HG03378 (cell line): ENCODE measurements around the gene RNF223.
"Not testable (repeated sequence)": the region's sequence is repeated elsewhere in the genome, so short reads cannot be mapped to it uniquely, and the experiment has no call there.

Source experiments
- ATAC-seq: cut with Tn5 transposase; IDR thresholded peaks from one replicate; pipeline ENCODE4 v1.9.1; 2021; ENCODE audit warnings: mild to moderate bottlenecking, moderate library complexity; ENCODE audit not compliant: unreplicated experiment

Gene RNF223

GRCh38 chr1:1061682-1062345 lies 12.3 kb downstream of the RNF223 start:
- no peak for ATAC-seq

GRCh38 chr1:1060281-1061000 lies 13.7 kb downstream of the RNF223 start:
- no peak for ATAC-seq

- no peak for ATAC-seq
Measured at GRCh38 chr1:1059494-1060280, 14.4 kb downstream of the RNF223 start.

- no peak for ATAC-seq
Measured at GRCh38 chr1:1058921-1059493, 15.1 kb downstream of the RNF223 start.

- ATAC-seq: no peak
Measured at GRCh38 chr1:1058088-1058905, 15.8 kb downstream of the RNF223 start.

- ATAC-seq: not testable (repeated sequence)
Measured at GRCh38 chr1:1057769-1058087, 16.4 kb downstream of the RNF223 start.

GRCh38 chr1:1055841-1056736 lies 18.0 kb downstream of the RNF223 start:
- ATAC-seq: no peak

- no peak for ATAC-seq
Measured at GRCh38 chr1:1054971-1055370, 19.1 kb downstream of the RNF223 start.

- no peak for ATAC-seq
Measured at GRCh38 chr1:1054099-1054700, 19.9 kb downstream of the RNF223 start.

GRCh38 chr1:1053682-1054081 lies 20.4 kb downstream of the RNF223 start:
- no peak for ATAC-seq

- no peak for ATAC-seq
Measured at GRCh38 chr1:1053022-1053421, 21.1 kb downstream of the RNF223 start.

GRCh38 chr1:1052003-1052840 lies 21.9 kb downstream of the RNF223 start:
- ATAC-seq: no peak

GRCh38 chr1:1051127-1051810 lies 22.8 kb downstream of the RNF223 start:
- no peak for ATAC-seq

- ATAC-seq: no peak
Measured at GRCh38 chr1:1050577-1051052, 23.5 kb downstream of the RNF223 start.

- ATAC-seq: no peak
Measured at GRCh38 chr1:1049318-1050165, 24.6 kb downstream of the RNF223 start.

- no peak for ATAC-seq
Measured at GRCh38 chr1:1048765-1049164, 25.3 kb downstream of the RNF223 start.

- no peak for ATAC-seq
Measured at GRCh38 chr1:1047963-1048362, 26.1 kb downstream of the RNF223 start.
